Mucosa of rectum (tissue), 2 donors: ENCODE results near the gene ABHD14A.
A peak's percentile ranks its signal among the peaks of the same experiment; 100 is the strongest.

Experiments
- H3K27ac ChIP-seq, 2 donors: one replicate each; pipeline ENCODE4 v1.7.0; 2013; ENCODE audit warnings: inconsistent platforms in 2 of 2, low read depth in 2 of 2, low read length in 2 of 2
- H3K27me3 ChIP-seq, 2 donors: one replicate each; pipeline ENCODE4 v1.7.0; 2013; ENCODE audit warnings: low read length in 2 of 2; ENCODE audit not compliant: control insufficient read depth in 2 of 2, insufficient read depth in 2 of 2
- H3K36me3 ChIP-seq, 2 donors: one replicate each; pipeline ENCODE4 v1.7.0; 2013; ENCODE audit warnings: low read length in 2 of 2; ENCODE audit not compliant: control insufficient read depth in 2 of 2, insufficient read depth in 2 of 2
- H3K4me1 ChIP-seq, 2 donors: one replicate each; pipeline ENCODE4 v1.7.0; 2013; ENCODE audit warnings: low read length in 2 of 2, mild to moderate bottlenecking in 1 of 2; ENCODE audit not compliant: control insufficient read depth in 2 of 2, insufficient read depth in 2 of 2
- H3K4me3 ChIP-seq, 2 donors: one replicate each; pipeline ENCODE4 v1.7.0; 2013; ENCODE audit warnings: low read length in 2 of 2
- H3K9ac ChIP-seq, 2 donors: one replicate each; pipeline ENCODE4 v1.7.0; 2013; ENCODE audit warnings: low read length in 2 of 2, low read depth in 1 of 2, mild to moderate bottlenecking in 1 of 2
- H3K9me3 ChIP-seq, 2 donors: one replicate each; pipeline ENCODE4 v1.7.0; 2013; ENCODE audit warnings: low read length in 2 of 2; ENCODE audit not compliant: control insufficient read depth in 2 of 2
- donor health status: healthy.
- donor health status: Normal muscosa, but diverticular disease.

The ABHD14A gene

DNA sequence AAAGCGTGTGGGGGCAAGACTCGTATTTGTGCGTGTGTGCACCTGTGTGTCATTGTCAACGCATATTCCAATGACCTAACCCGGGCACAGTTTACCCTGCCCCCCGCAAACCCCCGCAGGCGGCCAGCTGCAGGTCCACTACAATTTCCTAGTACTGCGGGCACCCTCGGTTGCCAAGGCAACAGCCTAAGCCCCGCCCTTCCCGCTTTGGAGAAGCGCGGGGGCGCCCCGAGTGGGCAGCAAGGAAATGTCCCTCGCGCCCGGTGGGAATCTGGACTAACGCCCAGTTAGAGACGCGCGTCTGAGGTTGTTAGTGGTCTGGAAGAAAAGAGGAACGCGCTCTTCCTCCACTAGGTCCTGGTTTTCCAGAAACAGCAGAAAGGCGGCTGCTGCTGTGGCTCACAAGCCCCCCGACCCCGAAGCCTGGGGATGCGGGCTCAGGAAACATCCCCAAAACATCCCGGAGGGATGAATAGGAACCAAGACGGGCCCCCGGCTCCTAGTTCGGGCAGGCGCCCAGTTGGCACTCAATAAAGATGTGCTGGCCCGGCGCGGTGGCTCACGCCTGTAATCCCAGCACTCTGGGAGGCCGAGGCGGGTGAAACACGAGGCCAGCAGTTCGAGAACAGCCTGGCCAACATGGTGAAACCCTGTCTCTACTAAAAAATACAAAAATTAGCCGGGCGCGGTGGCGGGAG lies 1.1 kb downstream of the ABHD14A start:
- Histone ChIP-seq H3K27ac (no peak overlapping the region), H3K27me3 (no peaks in the 10 kb centered on the region), H3K4me3 (peak overlapping the region; percentile 90 to 95), H3K9ac (peak overlapping the region; percentile 63 to 96), H3K9me3 (no peaks in the 10 kb centered on the region), H3K4me1 (peaks cover 22% of the 10 kb centered on the region in 2 donors), H3K36me3 (no peaks in the 10 kb centered on the region)

DNA sequence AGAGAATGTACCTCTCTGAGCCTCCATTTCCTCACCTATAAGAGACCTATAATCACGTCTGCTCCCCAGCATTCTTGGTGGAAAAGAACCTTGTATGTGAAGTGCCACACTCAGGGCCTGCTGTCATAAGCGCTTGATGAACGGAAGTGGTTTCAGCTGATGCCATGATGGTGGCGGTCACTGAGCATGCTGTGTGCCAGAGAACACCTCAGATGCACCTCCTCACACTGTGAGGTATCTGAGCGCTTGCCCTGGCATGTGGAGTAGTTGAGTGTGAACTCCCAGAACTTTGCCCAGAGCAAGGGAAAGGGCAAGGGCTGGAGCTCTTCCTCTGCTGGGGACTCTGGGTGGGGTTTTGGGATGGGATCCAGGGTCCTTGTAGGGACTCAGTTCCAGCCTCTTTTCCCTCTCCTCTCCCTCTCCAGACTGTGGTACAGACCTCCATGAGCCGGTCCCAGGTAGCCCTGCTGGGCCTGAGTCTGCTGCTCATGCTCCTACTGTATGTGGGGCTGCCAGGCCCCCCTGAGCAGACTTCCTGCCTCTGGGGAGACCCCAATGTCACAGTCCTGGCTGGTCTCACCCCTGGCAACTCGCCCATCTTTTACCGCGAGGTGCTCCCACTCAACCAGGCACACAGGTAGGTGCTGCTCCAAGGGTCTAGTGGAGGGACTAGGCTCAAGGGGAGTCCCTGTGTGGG lies 2.7 kb downstream of the ABHD14A start:
- H3K9ac ChIP-seq: no peak overlapping the region
- no peaks in the 10 kb centered on the region for H3K9me3 ChIP-seq
- H3K27me3 ChIP-seq: no peaks in the 10 kb centered on the region
- H3K4me3 ChIP-seq: no peak overlapping the region
- H3K27ac ChIP-seq: no peak overlapping the region
- peaks cover 31 to 34% of the 10 kb centered on the region in 2 donors for H3K4me1 ChIP-seq
- H3K36me3 ChIP-seq: no peaks in the 10 kb centered on the region

DNA sequence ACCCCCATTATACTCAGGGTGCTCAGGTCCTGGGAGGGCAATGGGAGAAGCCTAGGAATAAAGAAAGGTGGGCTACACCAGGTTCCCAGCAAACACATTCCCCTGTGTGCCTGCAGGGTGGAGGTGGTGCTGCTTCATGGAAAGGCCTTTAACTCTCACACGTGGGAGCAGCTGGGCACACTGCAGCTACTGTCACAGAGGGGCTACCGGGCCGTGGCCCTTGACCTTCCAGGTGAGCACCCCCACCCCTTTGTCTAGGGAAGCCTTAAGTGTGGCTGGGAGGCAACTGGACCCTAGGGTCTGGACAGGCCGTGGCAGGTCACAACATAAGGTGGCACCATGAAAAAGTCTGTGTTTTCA lies 3.3 kb downstream of the ABHD14A start:
- no peaks in the 10 kb centered on the region for H3K9me3 ChIP-seq
- no peak overlapping the region for H3K9ac ChIP-seq
- no peak overlapping the region for H3K27ac ChIP-seq
- H3K4me3 ChIP-seq: no peak overlapping the region
- H3K4me1 ChIP-seq: peaks cover 35 to 36% of the 10 kb centered on the region in 2 donors
- H3K36me3 ChIP-seq: no peaks in the 10 kb centered on the region
- no peaks in the 10 kb centered on the region for H3K27me3 ChIP-seq

DNA sequence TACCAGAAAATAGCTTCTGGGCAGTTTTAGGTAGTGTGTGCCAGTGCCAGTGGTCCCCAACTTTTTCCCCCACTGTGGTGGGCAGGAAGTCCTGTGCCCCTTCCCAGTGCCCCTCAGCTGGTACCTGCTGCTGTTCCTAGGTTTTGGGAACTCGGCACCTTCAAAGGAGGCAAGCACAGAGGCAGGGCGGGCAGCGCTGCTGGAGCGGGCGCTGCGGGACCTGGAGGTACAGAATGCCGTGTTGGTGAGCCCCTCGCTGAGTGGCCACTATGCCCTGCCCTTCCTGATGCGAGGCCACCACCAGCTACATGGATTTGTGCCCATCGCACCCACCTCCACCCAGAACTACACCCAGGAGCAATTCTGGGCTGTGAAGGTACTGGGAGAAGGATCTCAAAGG lies 5.4 kb downstream of the ABHD14A start:
- Histone ChIP-seq H3K4me1 (peaks cover 34 to 38% of the 10 kb centered on the region in 2 donors), H3K4me3 (no peak overlapping the region), H3K9me3 (no peaks in the 10 kb centered on the region), H3K27ac (no peak overlapping the region), H3K9ac (no peak overlapping the region), H3K27me3 (no peaks in the 10 kb centered on the region), H3K36me3 (no peaks in the 10 kb centered on the region)

DNA sequence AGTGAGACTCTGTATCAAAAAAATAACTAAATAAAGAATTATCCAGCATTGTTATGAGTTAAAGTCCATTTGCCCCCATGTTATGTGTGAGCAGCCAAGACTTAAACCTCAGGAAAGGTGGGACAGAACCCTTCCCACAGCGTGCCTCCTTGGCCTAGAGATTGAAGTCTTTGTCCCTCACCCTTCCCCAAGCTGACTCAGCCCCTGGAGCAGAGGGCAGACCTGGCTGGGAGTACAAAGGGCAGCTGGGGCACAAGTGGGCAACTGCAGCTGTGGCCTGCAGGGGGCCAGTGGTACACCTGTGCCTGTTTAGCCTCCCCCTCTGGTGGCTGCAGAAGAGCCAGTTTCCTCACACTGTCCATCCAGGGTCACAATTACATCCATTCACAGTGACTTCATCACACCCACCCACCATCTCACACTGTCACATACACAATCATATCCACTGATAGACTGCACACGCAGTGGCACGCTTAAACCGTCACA lies 7.5 kb downstream of the ABHD14A start:
- H3K27ac ChIP-seq: peak overlapping the region; percentile 97 to 100
- H3K4me1 ChIP-seq: peaks cover 44 to 45% of the 10 kb centered on the region in 2 donors
- H3K36me3 ChIP-seq: no peaks in the 10 kb centered on the region
- peak overlapping the region; percentile 64 to 95 for H3K4me3 ChIP-seq
- H3K9me3 ChIP-seq: no peaks in the 10 kb centered on the region
- peak overlapping the region; percentile 74 to 80 for H3K9ac ChIP-seq
- H3K27me3 ChIP-seq: no peaks in the 10 kb centered on the region

DNA sequence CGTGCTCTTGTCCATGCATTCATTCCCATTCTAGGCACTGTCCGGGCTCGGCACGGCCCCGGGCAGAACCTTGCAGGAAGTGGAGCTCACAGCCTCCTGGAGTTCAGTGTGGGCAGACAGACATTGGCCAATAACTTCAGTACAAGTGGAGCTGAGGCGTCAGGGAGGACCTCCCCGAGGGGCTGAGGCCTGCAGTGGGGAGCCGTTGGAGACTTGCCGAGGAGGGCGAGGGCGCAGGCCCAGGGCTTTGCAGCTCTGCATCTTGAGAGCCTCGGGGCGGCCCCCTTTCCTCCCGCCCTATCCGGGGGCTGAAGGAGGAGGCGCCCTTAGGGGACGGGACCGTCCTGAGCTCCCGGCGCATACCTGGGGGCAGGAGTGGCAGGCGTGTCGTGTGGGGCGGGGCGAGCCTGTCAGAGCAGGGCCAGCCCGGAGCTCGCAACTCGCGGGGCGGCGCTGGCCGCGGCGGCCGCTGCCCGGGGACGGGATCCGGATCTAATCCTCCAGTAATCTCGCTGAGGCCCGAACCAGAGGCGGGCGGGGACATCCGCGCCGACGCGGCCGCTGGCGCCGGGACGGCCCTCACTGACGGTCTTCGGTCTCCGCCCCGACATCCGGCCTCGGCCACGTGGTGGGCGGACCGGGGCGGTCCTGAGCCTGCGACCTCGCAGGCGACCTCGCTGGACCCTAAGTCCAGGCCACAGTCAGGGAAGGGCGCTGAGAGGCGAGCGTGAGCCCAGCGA lies 8.1 kb downstream of the ABHD14A start, which contains the start of gene ACY1:
ACY1 (plus strand) TSS at position 698 of the 740 bp plus-strand sequence. CDS start 530 bp downstream, outside the sequence.
- Histone ChIP-seq H3K27me3 (no peaks in the 10 kb centered on the region), H3K9ac (peak within 1 kb of the TSS; percentile 74 to 80), H3K4me3 (peak within 1 kb of the TSS; percentile 64 to 95), H3K4me1 (peaks cover 44 to 45% of the 10 kb centered on the region in 2 donors), H3K9me3 (no peaks in the 10 kb centered on the region), H3K36me3 (no peaks in the 10 kb centered on the region), H3K27ac (peak within 1 kb of the TSS; percentile 97 to 100)

DNA sequence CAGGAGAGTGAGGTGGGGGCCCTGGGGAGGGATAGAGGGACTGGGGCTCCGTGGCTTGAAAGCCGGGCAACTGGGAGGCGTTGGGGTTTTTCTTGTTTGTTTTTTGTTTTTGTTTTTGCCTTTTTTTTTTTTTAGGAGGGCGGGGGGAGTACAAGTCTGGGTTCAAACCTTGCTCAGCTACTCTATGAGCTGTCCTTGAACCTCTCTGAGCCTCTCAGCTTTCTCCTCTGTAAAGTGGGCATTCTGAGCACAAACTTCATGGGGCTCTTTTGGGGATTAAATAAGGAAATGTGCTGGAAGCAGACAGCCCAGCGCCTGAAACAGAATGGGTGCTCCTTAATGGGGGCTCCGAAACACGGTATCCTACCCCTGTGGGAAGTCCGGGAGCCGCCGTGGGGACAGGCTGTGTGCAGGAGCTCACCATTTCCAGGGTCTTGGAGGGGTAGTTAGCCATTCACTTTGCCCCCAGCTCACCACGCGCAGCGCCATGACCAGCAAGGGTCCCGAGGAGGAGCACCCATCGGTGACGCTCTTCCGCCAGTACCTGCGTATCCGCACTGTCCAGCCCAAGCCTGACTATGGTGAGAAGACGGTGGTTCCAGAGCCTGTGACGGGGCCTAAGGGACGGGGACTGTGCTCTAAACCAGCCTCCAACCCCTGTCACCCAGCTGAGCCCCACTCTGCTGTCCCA lies 8.9 kb downstream of the ABHD14A start:
- Histone ChIP-seq H3K27ac (peak overlapping the region; percentile 97 to 100), H3K36me3 (peaks cover 0 to 1% of the 10 kb centered on the region in 2 donors), H3K9ac (peak overlapping the region; percentile 74 to 80), H3K9me3 (no peaks in the 10 kb centered on the region), H3K4me1 (peaks cover 44 to 45% of the 10 kb centered on the region in 2 donors), H3K4me3 (peak overlapping the region; percentile 64 to 95), H3K27me3 (no peaks in the 10 kb centered on the region)

DNA sequence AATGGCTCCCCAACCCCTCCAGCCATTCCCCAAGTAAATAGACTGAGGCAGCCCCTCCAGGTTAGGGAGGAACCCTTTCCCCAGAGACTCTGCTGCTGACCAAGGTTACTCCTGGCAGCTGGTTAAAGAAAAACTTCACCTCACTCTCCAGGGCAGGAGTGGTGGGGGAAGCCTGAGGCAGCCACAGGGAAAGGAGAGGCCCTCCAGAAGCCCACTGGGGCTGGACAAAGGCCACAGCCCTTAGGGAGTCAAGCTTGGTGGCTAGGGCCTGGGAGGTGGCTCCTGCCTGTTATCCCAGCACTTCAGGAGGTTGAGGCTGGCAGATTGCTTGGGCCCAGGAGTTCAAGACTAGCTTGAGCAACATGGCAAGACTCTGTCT lies 9.4 kb downstream of the ABHD14A start:
- Histone ChIP-seq H3K9me3 (no peaks in the 10 kb centered on the region), H3K27ac (peak overlapping the region; percentile 97 to 100), H3K4me3 (peak overlapping the region in 1 of 2 donors; percentile 95), H3K4me1 (peaks cover 44 to 45% of the 10 kb centered on the region in 2 donors), H3K27me3 (no peaks in the 10 kb centered on the region), H3K9ac (peak overlapping the region; percentile 74 to 80), H3K36me3 (peaks cover 0 to 3% of the 10 kb centered on the region in 2 donors)

DNA sequence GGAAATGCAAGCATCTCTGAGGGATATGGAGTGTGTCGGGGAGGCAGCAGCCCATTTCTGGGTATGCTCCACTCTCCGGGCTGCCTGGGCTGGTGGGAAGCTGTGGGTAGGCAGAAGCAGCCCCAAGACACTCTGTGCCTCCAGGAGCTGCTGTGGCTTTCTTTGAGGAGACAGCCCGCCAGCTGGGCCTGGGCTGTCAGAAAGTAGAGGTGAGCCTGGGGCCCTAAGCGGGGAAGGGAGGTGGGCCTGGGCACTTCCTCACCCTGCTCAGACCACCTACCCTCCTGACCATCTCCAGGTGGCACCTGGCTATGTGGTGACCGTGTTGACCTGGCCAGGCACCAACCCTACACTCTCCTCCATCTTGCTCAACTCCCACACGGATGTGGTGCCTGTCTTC lies 10.2 kb downstream of the ABHD14A start:
- Histone ChIP-seq H3K9me3 (no peaks in the 10 kb centered on the region), H3K9ac (no peak overlapping the region), H3K27me3 (no peaks in the 10 kb centered on the region), H3K36me3 (peaks cover 0 to 3% of the 10 kb centered on the region in 2 donors), H3K4me3 (no peak overlapping the region), H3K27ac (peak overlapping the region in 1 of 2 donors; percentile 61), H3K4me1 (peaks cover 44 to 45% of the 10 kb centered on the region in 2 donors)
